HEK293 (cell line): Measurements from ENCODE around the gene CIDEB.

Experiments
- CTCF ChIA-PET: fragments of 350-600 bp; formaldehyde crosslinking; extraction: SDS; loops from one replicate; lab custom pipeline; 2021; ENCODE audit warnings: antibody characterized with exemption; lab: Yijun Ruan, JAX
- POLR2A ChIA-PET: fragments of 300-600 bp; formaldehyde crosslinking; extraction: SDS; loops from one replicate; lab custom pipeline; 2020; ENCODE audit warnings: antibody characterized with exemption, inconsistent platforms; lab: Yijun Ruan, JAX
- H3K27ac ChIP-seq: fragments of 200-500 bp; sonication (Bioruptor generic); 2 replicates; pipeline ENCODE4 v1.5.1; 2014; ENCODE audit warnings: low read depth, low read length, control low read depth, inconsistent platforms; ENCODE audit errors: extremely low read depth
- H3K36me3 ChIP-seq, 2 experiments: fragments of 200-500 bp in 1 of 2; sonication (Bioruptor generic) in 1 of 2; 1 replicate in 1 of 2; 2 replicates in 1 of 2; pipeline ENCODE4 v1.5.1; 2014 to 2017; ENCODE audit warnings: inconsistent platforms in 2 of 2, low read length in 2 of 2; ENCODE audit not compliant: control insufficient read depth in 2 of 2, insufficient read depth in 1 of 2
- H3K4me1 ChIP-seq: fragments of 200-500 bp; sonication (Bioruptor generic); 2 replicates; pipeline ENCODE4 v1.5.1; 2014; ENCODE audit warnings: mild to moderate bottlenecking, low read length, inconsistent platforms; ENCODE audit not compliant: control insufficient read depth, insufficient read depth
- H3K4me3 ChIP-seq: 2 replicates; pipeline ENCODE4 v1.5.1; 2011; ENCODE audit warnings: low read depth, mild to moderate bottlenecking, control low read depth, low read length, moderate library complexity
- H3K9me3 ChIP-seq: fragments of 200-500 bp; sonication (Bioruptor generic); 2 replicates; pipeline ENCODE4 v1.5.1; 2014; ENCODE audit warnings: low read depth, low read length, inconsistent platforms; ENCODE audit not compliant: control insufficient read depth, insufficient read depth
- REPIN1 ChIP-seq: fragments of 450-650 bp; formaldehyde crosslinking; IDR thresholded peaks from 2 replicates; pipeline ENCODE4 v1.5.1; 2017; ENCODE audit warnings: missing biosample characterization, missing genetic modification characterization, low read depth
- TRIM28 ChIP-seq: IDR thresholded peaks from 2 replicates; pipeline ENCODE4 v1.6.1; 2011; ENCODE audit warnings: low read length, control low read depth, borderline replicate concordance
- ZNF121 ChIP-seq: fragments of 450-650 bp; formaldehyde crosslinking; IDR thresholded peaks from 2 replicates; pipeline ENCODE4 v1.5.1; 2016; ENCODE audit warnings: missing biosample characterization, missing genetic modification characterization
- ZNF2 ChIP-seq: fragments of 450-650 bp; formaldehyde crosslinking; IDR thresholded peaks from 2 replicates; pipeline ENCODE4 v1.5.1; 2016; ENCODE audit warnings: missing biosample characterization, missing genetic modification characterization
- ZNF341 ChIP-seq: fragments of 450-650 bp; formaldehyde crosslinking; IDR thresholded peaks from 2 replicates; pipeline ENCODE4; 2016; ENCODE audit warnings: low read depth, missing biosample characterization, missing genetic modification characterization
- ZNF404 ChIP-seq: fragments of 450-650 bp; formaldehyde crosslinking; IDR thresholded peaks from 2 replicates; pipeline ENCODE4 v1.5.1; 2017; ENCODE audit warnings: missing biosample characterization, missing genetic modification characterization
- ZNF48 ChIP-seq: fragments of 450-650 bp; formaldehyde crosslinking; IDR thresholded peaks from 2 replicates; pipeline ENCODE4 v1.5.1; 2016; ENCODE audit warnings: missing biosample characterization, missing genetic modification characterization
- ZNF658 ChIP-seq: fragments of 450-650 bp; formaldehyde crosslinking; IDR thresholded peaks from 2 replicates; pipeline ENCODE4; 2016; ENCODE audit warnings: missing biosample characterization, missing genetic modification characterization
- ZNF701 ChIP-seq: fragments of 450-650 bp; formaldehyde crosslinking; IDR thresholded peaks from 2 replicates; pipeline ENCODE4 v1.5.1; 2016; ENCODE audit warnings: missing biosample characterization, missing genetic modification characterization
- ZNF768 ChIP-seq: fragments of 450-650 bp; formaldehyde crosslinking; IDR thresholded peaks from 2 replicates; pipeline ENCODE4 v1.5.1; 2018; ENCODE audit warnings: missing biosample characterization, mild to moderate bottlenecking, missing genetic modification characterization
- ZNF785 ChIP-seq: fragments of 450-650 bp; formaldehyde crosslinking; IDR thresholded peaks from 2 replicates; pipeline ENCODE4 v1.5.1; 2016; ENCODE audit warnings: missing biosample characterization, missing genetic modification characterization
- ZNF791 ChIP-seq: fragments of 450-650 bp; formaldehyde crosslinking; IDR thresholded peaks from 2 replicates; pipeline ENCODE4 v1.5.1; 2016; ENCODE audit warnings: missing biosample characterization, missing genetic modification characterization
- TF ChIP-seq, protein P1 (sequence below): fragments of 450-650 bp; formaldehyde crosslinking; IDR thresholded peaks from 2 replicates; pipeline ENCODE4 v1.5.1; 2016; ENCODE audit warnings: missing biosample characterization, missing genetic modification characterization
- TF ChIP-seq, protein P2 (sequence below): fragments of 450-650 bp; IDR thresholded peaks from 2 replicates; pipeline ENCODE4 v1.5.1; 2018; ENCODE audit warnings: missing biosample characterization, missing genetic modification characterization
- TF ChIP-seq, protein P3 (sequence below): fragments of 450-650 bp; formaldehyde crosslinking; IDR thresholded peaks from 2 replicates; pipeline ENCODE4 v1.5.1; 2016; ENCODE audit warnings: missing biosample characterization, missing genetic modification characterization
- TF ChIP-seq, protein P4 (sequence below): fragments of 450-650 bp; formaldehyde crosslinking; IDR thresholded peaks from 2 replicates; pipeline ENCODE4 v1.5.1; 2016; ENCODE audit warnings: missing biosample characterization, missing genetic modification characterization, borderline replicate concordance

Gene CIDEB

DNA sequence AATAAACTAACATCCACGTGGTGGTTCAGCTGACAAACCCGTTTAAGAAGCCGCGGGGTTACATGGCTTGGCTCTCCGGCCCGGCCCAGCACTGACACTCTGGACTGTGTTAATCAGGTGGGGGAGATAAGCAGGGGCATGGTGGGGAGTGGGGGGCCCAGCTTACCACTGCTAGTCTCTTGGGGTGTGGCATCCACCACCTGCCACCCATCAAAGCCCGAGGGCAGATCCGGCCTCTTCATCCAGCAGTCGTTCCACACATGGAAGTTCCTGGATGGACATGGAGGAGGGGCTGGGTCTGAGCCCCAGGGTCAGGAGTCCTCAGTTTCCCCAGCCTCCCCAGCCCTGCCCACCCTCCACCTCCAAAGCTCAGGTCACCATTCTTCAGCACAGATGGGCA lies 49.7 kb downstream of the CIDEB start (continued):
- TF ChIP-seq, protein P1, sequence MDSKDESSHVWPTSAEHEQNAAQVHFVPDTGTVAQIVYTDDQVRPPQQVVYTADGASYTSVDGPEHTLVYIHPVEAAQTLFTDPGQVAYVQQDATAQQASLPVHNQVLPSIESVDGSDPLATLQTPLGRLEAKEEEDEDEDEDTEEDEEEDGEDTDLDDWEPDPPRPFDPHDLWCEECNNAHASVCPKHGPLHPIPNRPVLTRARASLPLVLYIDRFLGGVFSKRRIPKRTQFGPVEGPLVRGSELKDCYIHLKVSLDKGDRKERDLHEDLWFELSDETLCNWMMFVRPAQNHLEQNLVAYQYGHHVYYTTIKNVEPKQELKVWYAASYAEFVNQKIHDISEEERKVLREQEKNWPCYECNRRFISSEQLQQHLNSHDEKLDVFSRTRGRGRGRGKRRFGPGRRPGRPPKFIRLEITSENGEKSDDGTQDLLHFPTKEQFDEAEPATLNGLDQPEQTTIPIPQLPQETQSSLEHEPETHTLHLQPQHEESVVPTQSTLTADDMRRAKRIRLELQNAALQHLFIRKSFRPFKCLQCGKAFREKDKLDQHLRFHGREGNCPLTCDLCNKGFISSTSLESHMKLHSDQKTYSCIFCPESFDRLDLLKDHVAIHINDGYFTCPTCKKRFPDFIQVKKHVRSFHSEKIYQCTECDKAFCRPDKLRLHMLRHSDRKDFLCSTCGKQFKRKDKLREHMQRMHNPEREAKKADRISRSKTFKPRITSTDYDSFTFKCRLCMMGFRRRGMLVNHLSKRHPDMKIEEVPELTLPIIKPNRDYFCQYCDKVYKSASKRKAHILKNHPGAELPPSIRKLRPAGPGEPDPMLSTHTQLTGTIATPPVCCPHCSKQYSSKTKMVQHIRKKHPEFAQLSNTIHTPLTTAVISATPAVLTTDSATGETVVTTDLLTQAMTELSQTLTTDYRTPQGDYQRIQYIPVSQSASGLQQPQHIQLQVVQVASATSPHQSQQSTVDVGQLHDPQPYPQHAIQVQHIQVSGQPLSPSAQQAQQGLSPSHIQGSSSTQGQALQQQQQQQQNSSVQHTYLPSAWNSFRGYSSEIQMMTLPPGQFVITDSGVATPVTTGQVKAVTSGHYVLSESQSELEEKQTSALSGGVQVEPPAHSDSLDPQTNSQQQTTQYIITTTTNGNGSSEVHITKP (tag by site-specific recombination) = no peak
- TF ChIP-seq ZNF768 (tag by site-specific recombination) = no peak
- TF ChIP-seq, protein P2, sequence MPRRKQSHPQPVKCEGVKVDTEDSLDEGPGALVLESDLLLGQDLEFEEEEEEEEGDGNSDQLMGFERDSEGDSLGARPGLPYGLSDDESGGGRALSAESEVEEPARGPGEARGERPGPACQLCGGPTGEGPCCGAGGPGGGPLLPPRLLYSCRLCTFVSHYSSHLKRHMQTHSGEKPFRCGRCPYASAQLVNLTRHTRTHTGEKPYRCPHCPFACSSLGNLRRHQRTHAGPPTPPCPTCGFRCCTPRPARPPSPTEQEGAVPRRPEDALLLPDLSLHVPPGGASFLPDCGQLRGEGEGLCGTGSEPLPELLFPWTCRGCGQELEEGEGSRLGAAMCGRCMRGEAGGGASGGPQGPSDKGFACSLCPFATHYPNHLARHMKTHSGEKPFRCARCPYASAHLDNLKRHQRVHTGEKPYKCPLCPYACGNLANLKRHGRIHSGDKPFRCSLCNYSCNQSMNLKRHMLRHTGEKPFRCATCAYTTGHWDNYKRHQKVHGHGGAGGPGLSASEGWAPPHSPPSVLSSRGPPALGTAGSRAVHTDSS = no peak
- TF ChIP-seq ZNF121 (tag by site-specific recombination) = no peak
- TF ChIP-seq ZNF404 (tag by site-specific recombination) = no peak
- TF ChIP-seq ZNF701 (tag by site-specific recombination) = no peak
- TF ChIP-seq, protein P3, sequence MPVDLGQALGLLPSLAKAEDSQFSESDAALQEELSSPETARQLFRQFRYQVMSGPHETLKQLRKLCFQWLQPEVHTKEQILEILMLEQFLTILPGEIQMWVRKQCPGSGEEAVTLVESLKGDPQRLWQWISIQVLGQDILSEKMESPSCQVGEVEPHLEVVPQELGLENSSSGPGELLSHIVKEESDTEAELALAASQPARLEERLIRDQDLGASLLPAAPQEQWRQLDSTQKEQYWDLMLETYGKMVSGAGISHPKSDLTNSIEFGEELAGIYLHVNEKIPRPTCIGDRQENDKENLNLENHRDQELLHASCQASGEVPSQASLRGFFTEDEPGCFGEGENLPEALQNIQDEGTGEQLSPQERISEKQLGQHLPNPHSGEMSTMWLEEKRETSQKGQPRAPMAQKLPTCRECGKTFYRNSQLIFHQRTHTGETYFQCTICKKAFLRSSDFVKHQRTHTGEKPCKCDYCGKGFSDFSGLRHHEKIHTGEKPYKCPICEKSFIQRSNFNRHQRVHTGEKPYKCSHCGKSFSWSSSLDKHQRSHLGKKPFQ (tag by site-specific recombination) = no peak

DNA sequence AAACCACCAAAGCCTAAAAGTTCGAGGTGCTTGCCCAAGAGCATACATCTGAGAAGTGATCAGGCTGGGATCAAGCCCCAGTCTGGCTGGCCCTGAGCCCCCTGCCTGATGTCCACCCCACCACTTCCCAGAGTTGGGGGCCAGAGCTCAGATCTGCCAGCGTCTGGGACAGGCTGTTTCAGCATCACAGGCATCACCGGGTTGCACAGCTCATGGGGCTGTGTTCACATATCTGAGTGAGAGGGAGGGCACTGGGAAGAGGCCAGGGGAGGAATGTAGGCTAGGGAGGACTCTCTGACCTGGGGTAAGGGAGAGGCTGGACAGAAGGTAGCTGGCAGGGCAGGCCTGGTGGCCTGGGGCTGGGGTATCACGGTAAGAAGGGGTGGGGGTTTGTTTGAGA lies 50.8 kb downstream of the CIDEB start:
- no peak overlapping the region for H3K27ac ChIP-seq
- H3K4me1 ChIP-seq = no peaks in the 10 kb centered on the region
- no peak overlapping the region for H3K4me3 ChIP-seq
- peaks cover 0 to 15% of the 10 kb centered on the region in 2 experiments; a peak in 2 of 3 replicates for H3K36me3 ChIP-seq
- ChIA-PET POLR2A (no interaction called here), CTCF (interaction anchor here (0.9 kb wide), 1 partner anchor 41 kb away, joined by 3 read pairs; no protein-coding TSS in a partner anchor)
- H3K9me3 ChIP-seq = no peaks in the 10 kb centered on the region
- TF ChIP-seq ZNF785 (tag by site-specific recombination) (no peak), ZNF341 (tag by site-specific recombination) (no peak), REPIN1 (no peak), ZNF658 (tag by site-specific recombination) (no peak), ZNF791 (tag by site-specific recombination) (no peak), TRIM28 (no peak), ZNF48 (no peak), ZNF2 (tag by site-specific recombination) (no peak)
- TF ChIP-seq, protein P4, sequence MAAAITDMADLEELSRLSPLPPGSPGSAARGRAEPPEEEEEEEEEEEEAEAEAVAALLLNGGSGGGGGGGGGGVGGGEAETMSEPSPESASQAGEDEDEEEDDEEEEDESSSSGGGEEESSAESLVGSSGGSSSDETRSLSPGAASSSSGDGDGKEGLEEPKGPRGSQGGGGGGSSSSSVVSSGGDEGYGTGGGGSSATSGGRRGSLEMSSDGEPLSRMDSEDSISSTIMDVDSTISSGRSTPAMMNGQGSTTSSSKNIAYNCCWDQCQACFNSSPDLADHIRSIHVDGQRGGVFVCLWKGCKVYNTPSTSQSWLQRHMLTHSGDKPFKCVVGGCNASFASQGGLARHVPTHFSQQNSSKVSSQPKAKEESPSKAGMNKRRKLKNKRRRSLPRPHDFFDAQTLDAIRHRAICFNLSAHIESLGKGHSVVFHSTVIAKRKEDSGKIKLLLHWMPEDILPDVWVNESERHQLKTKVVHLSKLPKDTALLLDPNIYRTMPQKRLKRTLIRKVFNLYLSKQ (tag by site-specific recombination) = no peak
